B cell (primary cell): ENCODE measurements around the gene FER. TPM values are rescaled to one million over a fixed set of nuclear protein-coding genes. Genes with fewer than 3 reads are reported as not detected.

Source experiments
- ATAC-seq: fragments of 200-7000 bp; cut with Tn5 transposase; one replicate; pipeline ENCODE4 v1.10.0; 2021; ENCODE audit warnings: low read depth, mild to moderate bottlenecking, moderate number of reproducible peaks, moderate library complexity
- CTCF ChIA-PET: fragments of 350-600 bp; sonication (Branson Sonifier 250); formaldehyde crosslinking; loops from one replicate; lab custom pipeline; 2021; ENCODE audit warnings: antibody characterized with exemption, inconsistent platforms; lab: Charles Lee
- POLR2A ChIA-PET: fragments of 350-600 bp; sonication (Branson Sonifier 250); formaldehyde crosslinking; loops from one replicate; lab custom pipeline; 2021; ENCODE audit warnings: antibody characterized with exemption; lab: Charles Lee
- DNase-seq: peaks from one replicate; pipeline ENCODE4 v3.0.0; 2013
- H2AFZ ChIP-seq: 2 replicates; pipeline ENCODE4 v1.6.1; 2012; ENCODE audit warnings: mild to moderate bottlenecking, low read depth, low read length; ENCODE audit not compliant: insufficient read depth, poor library complexity, severe bottlenecking
- H3K27ac ChIP-seq, 2 donors: 1 replicate in 1 of 2; 2 replicates in 1 of 2; pipeline ENCODE4 v1.5.1; 2012 to 2013; ENCODE audit warnings: low read length in 2 of 2, mild to moderate bottlenecking in 2 of 2, moderate library complexity in 1 of 2
- H3K27me3 ChIP-seq, 4 experiments: fragments of 200-600 bp in 1 of 4; sonication (generic) in 1 of 4; replicated peaks in 1 of 4; 1 replicate in 2 of 4; 2 replicates in 2 of 4; pipeline versions ENCODE4 v1.6.1 to v1.7.0; 2013 to 2016; ENCODE audit warnings: low read length in 3 of 4, mild to moderate bottlenecking in 2 of 4, mixed read lengths in 1 of 4, moderate library complexity in 1 of 4; ENCODE audit not compliant: insufficient read depth in 4 of 4, control insufficient read depth in 3 of 4; ENCODE audit errors: control extremely low read depth in 1 of 4
- H3K36me3 ChIP-seq, 2 experiments: replicated peaks in 1 of 2; 1 replicate in 1 of 2; 2 replicates in 1 of 2; pipeline versions ENCODE4 v1.6.1 to v1.7.1; 2013; ENCODE audit warnings: low read length in 1 of 2; ENCODE audit not compliant: insufficient read depth in 2 of 2, control insufficient read depth in 1 of 2; ENCODE audit errors: control extremely low read depth in 1 of 2, extremely low read depth in 1 of 2
- H3K4me1 ChIP-seq, 2 donors: fragments of 200-600 bp in 1 of 2; sonication (generic) in 1 of 2; 1 replicate in 1 of 2; 2 replicates in 1 of 2; pipeline versions ENCODE4 v1.5.1 to v1.6.1; 2013 to 2017; ENCODE audit warnings: low read length in 2 of 2; ENCODE audit not compliant: control insufficient read depth in 2 of 2, insufficient read depth in 2 of 2
- H3K4me2 ChIP-seq: replicated peaks from 2 replicates; pipeline ENCODE3; 2012; ENCODE audit warnings: mild to moderate bottlenecking, low read depth, low read length; ENCODE audit not compliant: poor library complexity, severe bottlenecking
- H3K4me3 ChIP-seq, 5 experiments: fragments of 200-600 bp in 1 of 5; sonication (generic) in 1 of 5; 1 replicate in 3 of 5; 2 replicates in 2 of 5; pipeline versions ENCODE4 v1.5.1 to v1.7.0; 2011 to 2016; ENCODE audit warnings: low read length in 4 of 5, mild to moderate bottlenecking in 4 of 5, low read depth in 2 of 5, control low read depth in 1 of 5, moderate library complexity in 1 of 5; ENCODE audit not compliant: insufficient read depth in 1 of 5; ENCODE audit errors: control extremely low read depth in 1 of 5, extremely low read depth in 1 of 5
- H3K79me2 ChIP-seq: fragments of 200-600 bp; sonication (generic); one replicate; pipeline ENCODE4 v1.6.0; 2016; ENCODE audit warnings: low read length; ENCODE audit not compliant: control insufficient read depth, insufficient read depth
- H3K9ac ChIP-seq: fragments of 200-600 bp; sonication (generic); 2 replicates; pipeline ENCODE4 v1.6.1; 2017; ENCODE audit warnings: mild to moderate bottlenecking, low read length, moderate library complexity
- H3K9me3 ChIP-seq, 3 donors: one replicate each; pipeline versions ENCODE4 v1.6.1 to v1.7.1; 2013; ENCODE audit warnings: low read length in 2 of 3; ENCODE audit not compliant: control insufficient read depth in 2 of 3, insufficient read depth in 1 of 3; ENCODE audit errors: control extremely low read depth in 1 of 3
- H4K20me1 ChIP-seq: 2 replicates; pipeline ENCODE4 v1.6.0; 2012; ENCODE audit warnings: mild to moderate bottlenecking, low read length; ENCODE audit not compliant: insufficient read depth, control insufficient read depth, poor library complexity, severe bottlenecking
- H3K27ac Mint-ChIP-seq: one replicate; pipeline ENCODE4 v1.8.0; 2021; ENCODE audit warnings: mixed read lengths
- H3K27me3 Mint-ChIP-seq: one replicate; pipeline ENCODE4 v1.8.0; 2021; ENCODE audit warnings: mixed read lengths
- H3K4me1 Mint-ChIP-seq: one replicate; pipeline ENCODE4 v1.8.0; 2021; ENCODE audit warnings: mixed read lengths
- H3K4me3 Mint-ChIP-seq: one replicate; pipeline ENCODE4 v1.8.0; 2021; ENCODE audit warnings: mixed read lengths
- H3K9me3 Mint-ChIP-seq: one replicate; pipeline ENCODE4 v1.8.0; 2022; ENCODE audit warnings: mixed read lengths; ENCODE audit not compliant: insufficient read depth
- CTCF ChIP-seq: fragments of 200-600 bp; IDR thresholded peaks from one replicate; pipeline ENCODE4 v1.8.0; 2022; ENCODE audit warnings: antibody characterized with exemption, mild to moderate bottlenecking
- EZH2 ChIP-seq: IDR thresholded peaks from 2 replicates; pipeline ENCODE4 v1.6.1; 2012; ENCODE audit warnings: borderline replicate concordance, low read depth, mild to moderate bottlenecking, moderate library complexity, low read length; ENCODE audit not compliant: insufficient read depth, poor library complexity, severe bottlenecking
- WGBS: methylation state at CpG from one replicate; pipeline ENCODE4 v1.1.5; 2013; ENCODE audit warnings: missing lambda C conversion rate; ENCODE audit not compliant: insufficient coverage; 5-methylcytosine and 5-hydroxymethylcytosine counted together
- intact Hi-C: fragments of 100-400 bp; cut with micrococcal nuclease; formaldehyde crosslinking; loops from one replicate; pipeline ENCODE4 v1.10.0; 2022
- polyA plus RNA-seq: library from polyadenylated mRNA; depleted of rRNA; stranded (reverse); fragments of >200 nt; gene quantifications from 2 replicates; pipeline ENCODE4 v1.2.3, GENCODE V29; 2012
- total RNA-seq, 2 donors: library from RNA; stranded (reverse); fragments of 120-200 nt in 1 of 2; gene quantifications; 1 replicate in 1 of 2; 2 replicates in 1 of 2; pipeline versions ENCODE4 v1.2.3 to v1.2.4, GENCODE V29; 2013 to 2022

FER gene
- total and polyA plus RNA-seq, 2 donors (not counting 1 experiment from before 2014, with no cell fraction given) = 1.3 to 41.3 TPM

- Histone ChIP-seq H3K36me3 (no peaks in the 10 kb centered on the region), H3K79me2 (no peaks in the 10 kb centered on the region), H3K4me1 (no peaks in the 10 kb centered on the region), H2AFZ (no peak overlapping the region), H3K4me3 (no peak overlapping the region), H3K27me3 (no peaks in the 10 kb centered on the region), H3K27ac (no peak overlapping the region), H3K9me3 (no peaks in the 10 kb centered on the region), H3K4me2 (no peak overlapping the region), H4K20me1 (no peaks in the 10 kb centered on the region), H3K9ac (no peak overlapping the region)
- DNase-seq = no peak
- no peaks in the 10 kb centered on the region for H3K9me3 Mint-ChIP-seq
- H3K4me3 Mint-ChIP-seq = no peak overlapping the region
- no peak overlapping the region for H3K27ac Mint-ChIP-seq
- ChIA-PET CTCF (interaction anchor here (1.0 kb wide), 1 partner anchor 10 kb away, joined by 3 read pairs; no protein-coding TSS in a partner anchor), POLR2A (no interaction called here)
- WGBS = 100% methylated on average over 1 of the region's 4 CpGs
- H3K27me3 Mint-ChIP-seq = no peaks in the 10 kb centered on the region
- H3K4me1 Mint-ChIP-seq = peaks cover 7% of the 10 kb centered on the region
- intact Hi-C loops = no loop called here
- no peak for TF ChIP-seq CTCF
- no peak for ATAC-seq
Measured at GRCh38 chr5:109141222-109142200, 393.8 kb downstream of the FER start.

GRCh38 chr5:109143031-109143430 is 395.3 kb downstream of the FER start:
- no peak for ATAC-seq
- H3K4me2 ChIP-seq = no peak overlapping the region
- DNase-seq = no peak
- no peaks in the 10 kb centered on the region for H3K4me1 ChIP-seq
- no peaks in the 10 kb centered on the region for H4K20me1 ChIP-seq
- no peak for TF ChIP-seq CTCF
- TF ChIP-seq EZH2 = no peak
- ChIA-PET CTCF (no interaction called here), POLR2A (no interaction called here)
- Mint-ChIP-seq H3K4me3 (no peak overlapping the region), H3K27me3 (no peaks in the 10 kb centered on the region), H3K9me3 (no peaks in the 10 kb centered on the region), H3K27ac (no peak overlapping the region), H3K4me1 (peaks cover 7% of the 10 kb centered on the region)
- no peak overlapping the region for H3K4me3 ChIP-seq
- H3K79me2 ChIP-seq = no peaks in the 10 kb centered on the region
- H3K9me3 ChIP-seq = no peaks in the 10 kb centered on the region
- no peaks in the 10 kb centered on the region for H3K36me3 ChIP-seq
- H3K27me3 ChIP-seq = no peaks in the 10 kb centered on the region
- no peak overlapping the region for H3K27ac ChIP-seq
- intact Hi-C loops = no loop called here
- no peak overlapping the region for H2AFZ ChIP-seq
- H3K9ac ChIP-seq = no peak overlapping the region
